ENCODE results near the gene ADAMTS9. TPM values are rescaled to one million over a fixed set of nuclear protein-coding genes. Genes with fewer than 3 reads are reported as not detected.

The ADAMTS9 gene
- total RNA-seq, 2 donors from 2014 or later, result 16.1 to 38.0 TPM

- H3K27me3 Mint-ChIP-seq (ENCODE audit: insufficient read depth), result no peaks in the 10 kb centered on the region
- H3K9me3 Mint-ChIP-seq, result peaks cover 4% of the 10 kb centered on the region
Measured at GRCh38 chr3:64659617-64659978, 28.2 kb downstream of the ADAMTS9 start.

GRCh38 chr3:64658001-64658400, 29.8 kb downstream of the ADAMTS9 start:
- no peak overlapping the region for H3K27ac Mint-ChIP-seq
- Histone ChIP-seq H3K4me1 (ENCODE audit: control insufficient read depth, insufficient read depth, low read length) (peaks cover 25% of the 10 kb centered on the region), H3K27ac (ENCODE audit: low read depth, low read length) (no peak overlapping the region), H3K27me3 (ENCODE audit: control insufficient read depth, insufficient read depth, low read length, poor library complexity, severe bottlenecking) (no peaks in the 10 kb centered on the region), H3K36me3 (ENCODE audit: control insufficient read depth, insufficient read depth, low read length) (peaks cover 22% of the 10 kb centered on the region), H3K9ac (ENCODE audit: extremely low read depth, low read length, poor library complexity, severe bottlenecking) (no peak overlapping the region), H3K4me3 (ENCODE audit: low read length) (no peak overlapping the region), H3K9me3 (ENCODE audit: control insufficient read depth, low read length) (peaks cover 3% of the 10 kb centered on the region)
- WGBS, 2 experiments (ENCODE audit: insufficient coverage in 1 of 2, insufficient read length in 1 of 2), result 97 to 100% methylated on average over 4 of the region's 4 CpGs
- H3K9me3 Mint-ChIP-seq, result no peaks in the 10 kb centered on the region
- no peak overlapping the region for H3K4me3 Mint-ChIP-seq
- no peaks in the 10 kb centered on the region for H3K36me3 Mint-ChIP-seq (ENCODE audit: low read depth)
- TF ChIP-seq, protein P1, sequence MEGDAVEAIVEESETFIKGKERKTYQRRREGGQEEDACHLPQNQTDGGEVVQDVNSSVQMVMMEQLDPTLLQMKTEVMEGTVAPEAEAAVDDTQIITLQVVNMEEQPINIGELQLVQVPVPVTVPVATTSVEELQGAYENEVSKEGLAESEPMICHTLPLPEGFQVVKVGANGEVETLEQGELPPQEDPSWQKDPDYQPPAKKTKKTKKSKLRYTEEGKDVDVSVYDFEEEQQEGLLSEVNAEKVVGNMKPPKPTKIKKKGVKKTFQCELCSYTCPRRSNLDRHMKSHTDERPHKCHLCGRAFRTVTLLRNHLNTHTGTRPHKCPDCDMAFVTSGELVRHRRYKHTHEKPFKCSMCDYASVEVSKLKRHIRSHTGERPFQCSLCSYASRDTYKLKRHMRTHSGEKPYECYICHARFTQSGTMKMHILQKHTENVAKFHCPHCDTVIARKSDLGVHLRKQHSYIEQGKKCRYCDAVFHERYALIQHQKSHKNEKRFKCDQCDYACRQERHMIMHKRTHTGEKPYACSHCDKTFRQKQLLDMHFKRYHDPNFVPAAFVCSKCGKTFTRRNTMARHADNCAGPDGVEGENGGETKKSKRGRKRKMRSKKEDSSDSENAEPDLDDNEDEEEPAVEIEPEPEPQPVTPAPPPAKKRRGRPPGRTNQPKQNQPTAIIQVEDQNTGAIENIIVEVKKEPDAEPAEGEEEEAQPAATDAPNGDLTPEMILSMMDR (conservative IDR thresholded peaks at IDR 0.05), result no peak
- peaks cover 58% of the 10 kb centered on the region for H3K4me1 Mint-ChIP-seq
- no peaks in the 10 kb centered on the region for H3K27me3 Mint-ChIP-seq (ENCODE audit: insufficient read depth)
- DNase-seq, result no peak

More at GRCh38 chr3:64659617-64659978, 28.2 kb downstream of the ADAMTS9 start:
- no peaks in the 10 kb centered on the region for H3K27me3 ChIP-seq (ENCODE audit: control insufficient read depth, insufficient read depth, low read length, poor library complexity, severe bottlenecking)
- H3K9ac ChIP-seq (ENCODE audit: extremely low read depth, low read length, poor library complexity, severe bottlenecking), result peak overlapping the region; percentile 29
- peaks cover 7% of the 10 kb centered on the region for H3K9me3 ChIP-seq (ENCODE audit: control insufficient read depth, low read length)
- Mint-ChIP-seq H3K27ac (peak overlapping the region; percentile 20), H3K4me1 (peaks cover 46% of the 10 kb centered on the region), H3K4me3 (no peak overlapping the region), H3K36me3 (ENCODE audit: low read depth) (no peaks in the 10 kb centered on the region)
- TF ChIP-seq, protein P1 (conservative IDR thresholded peaks at IDR 0.05), result no peak
- H3K27ac ChIP-seq (ENCODE audit: low read depth, low read length), result no peak overlapping the region
- H3K4me1 ChIP-seq (ENCODE audit: control insufficient read depth, insufficient read depth, low read length), result peaks cover 16% of the 10 kb centered on the region
- H3K4me3 ChIP-seq (ENCODE audit: low read length), result no peak overlapping the region
- whole genome bisulfite sequencing, 2 experiments (ENCODE audit: insufficient coverage in 1 of 2, insufficient read length in 1 of 2), result 88 to 92% methylated on average over 2 of the region's 2 CpGs
- no peak for DNase-seq
- peaks cover 13% of the 10 kb centered on the region for H3K36me3 ChIP-seq (ENCODE audit: control insufficient read depth, insufficient read depth, low read length)

DNA sequence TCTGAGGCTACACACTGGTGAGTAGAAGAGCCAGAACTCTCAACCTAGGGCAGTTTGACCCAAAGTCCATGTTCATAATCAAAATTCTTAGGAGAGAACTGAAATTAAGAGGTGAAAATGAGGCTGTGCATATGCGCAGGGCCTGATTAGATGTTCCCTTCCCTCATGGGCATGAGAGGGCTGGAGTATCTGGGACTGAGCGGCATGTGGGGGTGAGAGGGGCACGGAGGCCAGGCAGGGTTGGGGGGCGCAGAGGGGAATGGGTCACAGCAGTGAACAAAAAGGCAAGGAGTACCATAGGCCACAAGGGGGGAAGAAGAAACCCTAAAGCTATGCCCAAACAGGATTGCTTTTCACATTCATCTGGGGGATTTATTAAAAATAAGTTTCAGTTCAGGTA, 31.3 kb downstream of the ADAMTS9 start:
- no peak overlapping the region for H3K27ac Mint-ChIP-seq
- no peak overlapping the region for H3K4me3 Mint-ChIP-seq
- Histone ChIP-seq H3K9me3 (ENCODE audit: control insufficient read depth, low read length) (no peaks in the 10 kb centered on the region), H3K36me3 (ENCODE audit: control insufficient read depth, insufficient read depth, low read length) (peaks cover 26% of the 10 kb centered on the region), H3K27me3 (ENCODE audit: control insufficient read depth, insufficient read depth, low read length, poor library complexity, severe bottlenecking) (no peaks in the 10 kb centered on the region), H3K4me1 (ENCODE audit: control insufficient read depth, insufficient read depth, low read length) (peaks cover 33% of the 10 kb centered on the region), H3K27ac (ENCODE audit: low read depth, low read length) (no peak overlapping the region), H3K4me3 (ENCODE audit: low read length) (no peak overlapping the region), H3K9ac (ENCODE audit: extremely low read depth, low read length, poor library complexity, severe bottlenecking) (no peak overlapping the region)
- H3K27me3 Mint-ChIP-seq (ENCODE audit: insufficient read depth), result no peaks in the 10 kb centered on the region
- peaks cover 65% of the 10 kb centered on the region for H3K4me1 Mint-ChIP-seq
- WGBS, 2 experiments (ENCODE audit: insufficient coverage in 1 of 2, insufficient read length in 1 of 2), result 94 to 97% methylated on average over 4 of the region's 4 CpGs
- no peak for DNase-seq
- H3K36me3 Mint-ChIP-seq (ENCODE audit: low read depth), result no peaks in the 10 kb centered on the region
- no peaks in the 10 kb centered on the region for H3K9me3 Mint-ChIP-seq
- TF ChIP-seq, protein P1 (conservative IDR thresholded peaks at IDR 0.05), result no peak

Data from endodermal cell (in vitro differentiated cells).